Fibroblast of peridontal ligament (primary cell): ENCODE data around the gene CD151.

Source experiments
- DNase-seq: peaks from one replicate; pipeline ENCODE4 v3.0.0-alpha.2; 2010; ENCODE audit errors: extremely low read depth

CD151 gene

GRCh38 chr11:871472-871871 is 38.7 kb downstream of the CD151 start:
- no peak for DNase-seq

DNA sequence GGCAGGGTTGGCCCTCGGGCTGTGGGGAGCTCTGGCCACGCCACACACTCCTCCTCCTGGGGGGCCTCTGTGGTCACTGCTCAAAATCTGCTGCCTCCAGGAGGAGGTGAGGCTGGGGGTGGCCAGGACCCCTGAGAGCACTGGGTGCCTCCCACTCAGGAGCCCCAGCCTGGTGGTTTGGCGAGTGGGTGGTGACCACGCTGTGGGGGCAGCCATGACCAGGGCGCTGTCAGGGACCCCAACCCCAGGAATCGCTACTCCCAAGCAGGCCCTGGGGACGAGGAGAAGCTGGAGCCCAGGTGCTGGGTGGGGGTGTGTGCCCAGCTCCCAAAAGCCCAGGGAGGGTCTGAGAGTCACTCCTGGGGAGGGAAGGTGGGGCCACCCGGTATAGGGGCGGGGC is 40.0 kb downstream of the CD151 start:
- no peak for DNase-seq

DNA sequence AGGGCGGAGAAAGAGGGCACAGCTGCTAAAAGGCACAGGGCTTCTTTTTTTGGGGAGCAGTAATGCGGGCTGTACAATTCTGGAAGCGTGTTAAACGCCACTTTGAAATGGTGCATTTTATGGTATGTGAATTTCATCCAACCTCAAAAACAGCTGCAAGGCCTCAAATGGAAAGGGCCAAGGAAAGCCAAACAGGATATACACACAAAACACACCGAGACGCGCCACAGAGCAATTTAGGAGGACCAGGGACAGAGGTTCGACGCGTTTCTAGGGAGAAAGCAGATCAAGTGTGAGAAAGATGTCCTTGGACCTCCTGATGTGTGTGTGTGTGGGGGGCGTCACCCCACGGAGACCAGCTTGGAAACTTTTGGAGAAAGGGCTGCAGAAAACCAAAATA is 41.0 kb downstream of the CD151 start:
- DNase-seq, result no peak

DNA sequence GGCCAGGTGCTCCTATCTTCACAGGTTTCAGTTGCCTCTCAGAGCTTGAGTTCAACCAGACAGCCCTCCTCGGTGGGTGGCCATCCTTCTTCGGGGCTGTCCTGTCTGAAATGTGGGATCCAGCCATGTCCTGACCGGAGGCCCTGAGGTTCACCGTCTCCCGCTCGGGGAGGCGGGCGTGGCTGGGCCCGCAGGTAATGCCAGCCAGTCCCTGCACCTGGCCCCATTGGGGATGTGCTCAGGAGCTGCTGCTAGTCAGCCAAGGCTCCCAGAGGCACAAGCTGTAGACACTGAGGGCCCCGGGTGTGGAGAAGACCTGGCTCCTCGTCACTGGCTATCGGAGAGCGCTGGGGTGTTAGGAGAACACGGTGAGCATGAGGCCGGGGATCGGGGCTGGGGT is 42.5 kb downstream of the CD151 start:
- DNase-seq, result no peak

DNA sequence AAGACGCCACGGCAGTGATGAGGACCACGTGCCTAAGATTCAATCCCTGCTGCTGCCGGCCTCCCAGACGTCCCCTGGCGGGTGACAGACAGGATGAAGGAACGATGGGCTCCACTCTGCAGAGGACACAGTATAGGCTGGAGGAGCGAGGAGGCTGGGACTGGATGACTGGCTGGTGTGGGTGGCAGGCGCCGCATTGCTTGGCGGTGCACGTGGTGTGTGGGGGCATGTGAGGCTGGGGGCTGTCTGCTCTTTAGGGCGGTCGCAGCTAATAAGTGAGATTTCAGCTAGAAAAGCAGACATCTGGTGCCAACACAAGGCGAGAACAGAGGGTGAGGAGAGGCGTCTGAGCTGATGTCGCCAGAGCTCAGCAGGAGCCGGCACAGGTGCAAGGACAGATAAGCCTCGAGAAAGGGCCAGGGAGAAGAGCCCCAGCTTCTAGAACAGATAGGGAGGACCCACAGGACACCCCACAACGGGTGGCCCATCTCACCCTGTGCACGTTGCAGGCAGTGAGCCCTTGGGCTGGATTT is 43.1 kb downstream of the CD151 start:
- DNase-seq, result no peak

DNA sequence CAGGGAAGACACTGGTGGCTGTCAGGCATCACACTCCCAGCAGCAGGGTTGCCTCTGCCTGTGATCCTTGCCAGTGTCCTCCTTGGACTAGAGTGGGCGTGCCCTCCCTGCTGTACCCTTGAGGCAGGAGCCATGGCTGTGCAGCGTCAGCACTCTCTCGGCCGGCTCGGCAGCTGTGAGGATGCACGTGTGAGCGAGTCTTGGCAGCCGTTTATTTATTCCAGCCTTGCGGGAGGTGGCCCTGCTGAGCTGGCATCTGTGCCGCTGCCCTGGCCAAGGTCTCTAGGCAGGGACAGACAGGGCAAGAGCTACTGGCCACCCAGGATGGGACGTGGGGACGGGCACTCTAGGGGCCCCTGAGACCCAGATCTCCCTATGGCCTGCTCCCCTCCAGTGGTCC is 43.8 kb downstream of the CD151 start:
- no peak for DNase-seq

GRCh38 chr11:877565-877964 is 44.8 kb downstream of the CD151 start:
- no peak for DNase-seq

GRCh38 chr11:880447-880846 is 47.7 kb downstream of the CD151 start:
- DNase-seq, result no peak

- DNase-seq, result peak; percentile 50
Measured at GRCh38 chr11:882596-882995, 49.8 kb downstream of the CD151 start.

- DNase-seq, result no peak
Measured at GRCh38 chr11:883527-883926, 50.8 kb downstream of the CD151 start.

DNA sequence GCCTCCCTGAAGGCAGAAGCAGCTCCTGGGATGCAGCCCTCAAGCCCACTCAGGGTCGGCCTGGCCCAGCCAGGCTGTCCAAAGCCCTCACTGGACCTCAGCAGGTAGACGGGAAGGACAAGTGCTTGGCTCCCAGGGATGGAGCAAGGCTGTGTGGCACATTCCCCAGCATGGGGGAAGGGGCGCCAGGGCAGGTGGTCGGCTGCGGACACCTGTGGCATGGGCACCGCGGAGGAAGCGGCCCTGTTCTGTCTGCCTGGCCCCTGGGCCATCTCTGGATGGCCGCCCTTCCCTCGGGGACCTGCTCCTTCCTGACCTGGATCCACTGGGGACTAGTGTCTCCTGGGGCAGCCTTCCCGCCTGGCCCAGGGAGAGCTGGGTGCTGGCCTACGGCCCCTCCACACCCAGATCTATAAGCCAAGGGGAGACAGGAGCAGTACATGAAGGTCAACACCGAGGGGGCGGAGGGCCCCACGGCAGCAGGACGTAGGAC is 51.9 kb downstream of the CD151 start:
- no peak for DNase-seq

GRCh38 chr11:886568-886967 is 53.8 kb downstream of the CD151 start:
- DNase-seq, result no peak

DNA sequence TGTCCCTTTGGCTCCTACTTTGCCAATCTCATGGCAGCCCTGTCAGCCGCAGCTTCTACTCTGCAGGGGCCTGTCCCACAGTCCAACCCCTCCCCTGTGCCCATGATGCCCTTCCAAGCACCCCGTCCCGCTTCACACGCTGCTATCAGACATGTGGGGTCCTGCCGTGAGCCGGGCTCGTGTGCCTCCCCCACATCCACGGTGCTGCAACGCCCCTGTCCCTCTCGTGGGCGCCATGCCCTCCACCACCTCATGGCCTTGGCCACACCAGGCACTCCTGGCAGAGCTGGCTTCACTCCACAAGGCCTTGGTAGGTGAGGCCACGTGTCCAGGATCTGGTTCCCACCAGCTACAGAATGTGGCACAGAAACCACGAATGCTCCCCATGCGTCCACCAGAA is 54.8 kb downstream of the CD151 start:
- no peak for DNase-seq
